H1 (cell line): ENCODE data around the gene EEF2K. TPM values are rescaled to one million over a fixed set of nuclear protein-coding genes. Genes with fewer than 3 reads are reported as not detected.
A peak's percentile ranks its signal among the peaks of the same experiment; 100 is the strongest.

Experiments
- CTCF ChIA-PET: fragments of 300-600 bp; sonication (Branson Sonifier 250); formaldehyde crosslinking; loops from one replicate; lab custom pipeline; 2021; ENCODE audit not compliant: partially characterized antibody; lab: Charles Lee
- POLR2A ChIA-PET: fragments of 300-600 bp; sonication (Branson Sonifier 250); formaldehyde crosslinking; loops from one replicate; lab custom pipeline; 2021; ENCODE audit warnings: inconsistent platforms; ENCODE audit not compliant: partially characterized antibody; lab: Charles Lee
- DNase-seq, 2 experiments: peaks; one replicate each; pipeline versions ENCODE4 v3.0.0 to v3.0.0-alpha.2; 2010 to 2022; ENCODE audit warnings: low spot score in 2 of 2, low read depth in 1 of 2, mixed read lengths in 1 of 2
- FAIRE-seq: peaks from 2 replicates; lab custom pipeline; 2011; peaks lifted over from hg19 to GRCh38; lab: Jason Lieb, UNC
- H2AFZ ChIP-seq: 2 replicates; pipeline ENCODE4 v1.8.1; 2012; ENCODE audit warnings: low read length, inconsistent platforms
- H2AK5ac ChIP-seq: 2 replicates; pipeline ENCODE4 v1.6.1; 2013; ENCODE audit warnings: low read depth, low read length
- H2BK120ac ChIP-seq: replicated peaks from 2 replicates; pipeline ENCODE3; 2013; ENCODE audit warnings: low read depth, low read length, inconsistent platforms
- H2BK12ac ChIP-seq: 2 replicates; pipeline ENCODE4 v1.6.1; 2013; ENCODE audit warnings: low read depth, low read length
- H2BK15ac ChIP-seq: 2 replicates; pipeline ENCODE4 v1.6.1; 2013; ENCODE audit warnings: low read length
- H2BK20ac ChIP-seq: 2 replicates; pipeline ENCODE4 v1.6.1; 2013; ENCODE audit warnings: low read length
- H2BK5ac ChIP-seq: 2 replicates; pipeline ENCODE4 v1.6.1; 2013; ENCODE audit warnings: low read depth, low read length
- H3K14ac ChIP-seq: 2 replicates; pipeline ENCODE4 v1.6.1; 2013; ENCODE audit warnings: inconsistent platforms; ENCODE audit not compliant: insufficient read length
- H3K18ac ChIP-seq: 2 replicates; pipeline ENCODE4 v1.6.1; 2013; ENCODE audit warnings: low read length; ENCODE audit errors: extremely low read depth
- H3K23ac ChIP-seq: 2 replicates; pipeline ENCODE4 v1.6.1; 2013; ENCODE audit warnings: inconsistent platforms; ENCODE audit not compliant: insufficient read length
- H3K23me2 ChIP-seq: 2 replicates; pipeline ENCODE4 v1.6.1; 2013; ENCODE audit warnings: low read depth, low read length
- H3K27ac ChIP-seq: 2 replicates; pipeline ENCODE4 v1.6.1; 2011; ENCODE audit warnings: low read depth, low read length, inconsistent platforms
- H3K27me3 ChIP-seq, 4 experiments: replicated peaks in 1 of 4; 1 replicate in 1 of 4; 2 replicates in 3 of 4; pipeline versions ENCODE4 v1.6.1 to v1.8.1; 2011 to 2013; ENCODE audit warnings: low read length in 3 of 4, mild to moderate bottlenecking in 3 of 4, inconsistent platforms in 2 of 4, mixed read lengths in 2 of 4, moderate library complexity in 1 of 4; ENCODE audit not compliant: control insufficient read depth in 3 of 4, insufficient read depth in 3 of 4; ENCODE audit errors: extremely low read depth in 1 of 4
- H3K36me3 ChIP-seq, 4 experiments: 2 replicates each; pipeline versions ENCODE4 v1.6.1 to v1.8.1; 2011 to 2013; ENCODE audit warnings: mild to moderate bottlenecking in 4 of 4, low read length in 3 of 4, moderate library complexity in 2 of 4, control low read depth in 1 of 4, inconsistent platforms in 1 of 4; ENCODE audit not compliant: insufficient read depth in 4 of 4, control insufficient read depth in 2 of 4
- H3K4ac ChIP-seq: replicated peaks from 2 replicates; pipeline ENCODE3; 2013; ENCODE audit warnings: low read length, low read depth, mixed read lengths, inconsistent platforms; ENCODE audit not compliant: insufficient read length
- H3K4me1 ChIP-seq, 4 experiments: replicated peaks in 1 of 4; 1 replicate in 1 of 4; 2 replicates in 3 of 4; pipeline versions ENCODE4 v1.6.1 to v1.8.1; 2011 to 2013; ENCODE audit warnings: low read length in 3 of 4, inconsistent platforms in 2 of 4, mixed read lengths in 1 of 4; ENCODE audit not compliant: insufficient read depth in 4 of 4, control insufficient read depth in 3 of 4
- H3K4me2 ChIP-seq, 2 experiments: 2 replicates each; pipeline versions ENCODE4 v1.6.1 to v1.8.1; 2011 to 2013; ENCODE audit warnings: low read depth in 2 of 2, low read length in 2 of 2, control low read depth in 1 of 2, inconsistent platforms in 1 of 2, mild to moderate bottlenecking in 1 of 2; ENCODE audit not compliant: insufficient read depth in 1 of 2
- H3K4me3 ChIP-seq, 4 experiments: fragments of 200-600, 300-600 bp in 1 of 4; sonication (generic), shearing (Covaris generic), sonication (Bioruptor Twin) in 1 of 4; 2 replicates each; pipeline versions ENCODE4 v1.5.1 to v1.8.1; 2011 to 2016; ENCODE audit warnings: low read length in 4 of 4, low read depth in 3 of 4, control low read depth in 2 of 4, inconsistent platforms in 2 of 4, mild to moderate bottlenecking in 2 of 4, mixed read lengths in 1 of 4, moderate library complexity in 1 of 4; ENCODE audit not compliant: insufficient read depth in 2 of 4; ENCODE audit errors: extremely low read depth in 1 of 4
- H3K56ac ChIP-seq: replicated peaks from 2 replicates; pipeline ENCODE3; 2013; ENCODE audit warnings: low read depth, mild to moderate bottlenecking, mixed read lengths, low read length, inconsistent platforms; ENCODE audit not compliant: insufficient read length
- H3K79me1 ChIP-seq: 2 replicates; pipeline ENCODE4 v1.6.1; 2013; ENCODE audit warnings: low read depth, low read length, control low read depth
- H3K79me2 ChIP-seq, 2 experiments: 2 replicates each; pipeline versions ENCODE4 v1.6.1 to v1.8.1; 2012 to 2013; ENCODE audit warnings: low read length in 2 of 2, mild to moderate bottlenecking in 2 of 2, inconsistent platforms in 1 of 2; ENCODE audit not compliant: insufficient read depth in 2 of 2, control insufficient read depth in 1 of 2
- H3K9ac ChIP-seq, 4 experiments: replicated peaks in 1 of 4; 1 replicate in 1 of 4; 2 replicates in 3 of 4; pipeline versions ENCODE4 v1.6.1 to v1.8.1; 2011 to 2013; ENCODE audit warnings: low read depth in 3 of 4, low read length in 3 of 4, control low read depth in 2 of 4, mild to moderate bottlenecking in 2 of 4, moderate library complexity in 2 of 4, inconsistent platforms in 1 of 4; ENCODE audit errors: extremely low read depth in 1 of 4
- H3K9me3 ChIP-seq, 2 experiments: 2 replicates each; pipeline versions ENCODE4 v1.6.1 to v1.8.1; 2012 to 2013; ENCODE audit warnings: mild to moderate bottlenecking in 2 of 2, moderate library complexity in 2 of 2, control low read depth in 1 of 2, inconsistent platforms in 1 of 2, low read depth in 1 of 2, low read length in 1 of 2, mixed read lengths in 1 of 2; ENCODE audit not compliant: insufficient read depth in 2 of 2
- H4K20me1 ChIP-seq, 2 experiments: replicated peaks in 1 of 2; 2 replicates each; pipeline versions ENCODE3 to v1.8.1; 2011 to 2013; ENCODE audit warnings: inconsistent platforms in 2 of 2, low read length in 2 of 2, mild to moderate bottlenecking in 1 of 2; ENCODE audit not compliant: insufficient read depth in 2 of 2, control insufficient read depth in 1 of 2
- H4K5ac ChIP-seq: 2 replicates; pipeline ENCODE4 v1.6.1; 2013; ENCODE audit warnings: low read length, low read depth, mixed read lengths, inconsistent platforms; ENCODE audit not compliant: insufficient read length
- H4K8ac ChIP-seq: 2 replicates; pipeline ENCODE4 v1.8.0; 2013; ENCODE audit warnings: mild to moderate bottlenecking, moderate library complexity, low read length, inconsistent platforms; ENCODE audit not compliant: insufficient read depth; ENCODE audit errors: extremely low read depth
- H4K91ac ChIP-seq: replicated peaks from 2 replicates; pipeline ENCODE3; 2013; ENCODE audit warnings: low read length, mixed read lengths, inconsistent platforms; ENCODE audit not compliant: insufficient read length
- EGR1 ChIP-seq: IDR thresholded peaks from 2 replicates; pipeline ENCODE4 v1.6.1; 2011; ENCODE audit warnings: low read depth, low read length, borderline replicate concordance
- GTF2F1 ChIP-seq: IDR thresholded peaks from 2 replicates; pipeline ENCODE4 v1.6.1; 2012; ENCODE audit warnings: low read depth, low read length, improper control_type of control experiment, borderline replicate concordance
- MAFK ChIP-seq: IDR thresholded peaks from 2 replicates; pipeline ENCODE4 v1.6.1; 2012; ENCODE audit warnings: low read depth, mild to moderate bottlenecking, improper control_type of control experiment, low read length
- MAX ChIP-seq: IDR thresholded peaks from 2 replicates; pipeline ENCODE4 v1.6.1; 2012; ENCODE audit warnings: inconsistent platforms
- WGBS, 2 experiments: shearing (Covaris generic) in 1 of 2; methylation state at CpG; one replicate each; pipeline versions ENCODE4 v1.1.6 to v1.1.7; 2013 to 2015; ENCODE audit warnings: low lambda C conversion rate in 2 of 2, mixed read lengths in 2 of 2, inconsistent platforms in 1 of 2, low coverage in 1 of 2, missing lambda C conversion rate in 1 of 2; ENCODE audit not compliant: insufficient replicate concordance in 2 of 2, insufficient coverage in 1 of 2, insufficient read length in 1 of 2; ENCODE audit errors: extremely low coverage in 1 of 2, missing lambda C conversion rate in 1 of 2; 5-methylcytosine and 5-hydroxymethylcytosine counted together
- polyA plus RNA-seq, 7 experiments: library from polyadenylated mRNA; depleted of rRNA in 3 of 7; stranded (reverse) in 5 of 7; unstranded in 2 of 7; fragments of >200 nt in 5 of 7; fragments of 200-250 nt in 2 of 7; gene quantifications; 1 replicate in 5 of 7; 2 replicates in 1 of 7; 4 replicates in 1 of 7; pipeline versions ENCODE4 v1.2.1 to v1.2.3, GENCODE V29; 2011 to 2013; ENCODE audit warnings: missing spikeins in 2 of 7, mixed read lengths in 2 of 7
- total RNA-seq: library from RNA; stranded (reverse); fragmentation: NEBNext Ultra II Directional; extraction: Animal tissue kit (Norgen Biotek cat#: 25700); gene quantifications from 2 replicates; pipeline ENCODE4 v1.2.1, GENCODE V29; 2021

The EEF2K gene
- total and polyA plus RNA-seq, 2 of the 8 experiments (the other 6 are each of a cell fraction or from before 2014, with no cell fraction given): 14.9 to 30.2 TPM

GRCh38 chr16:22233037-22233372, 26.9 kb downstream of the EEF2K start:
- no peak overlapping the region for H2AK5ac ChIP-seq
- no peak overlapping the region for H3K18ac ChIP-seq
- no peak overlapping the region for H3K4me2 ChIP-seq
- ChIA-PET POLR2A (no interaction called here), CTCF (interaction anchor here (1.6 kb wide), 1 partner anchor 25 kb away, joined by 4 read pairs; no protein-coding TSS in a partner anchor)
- no peak overlapping the region for H3K14ac ChIP-seq
- no peaks in the 10 kb centered on the region for H3K9me3 ChIP-seq
- no peak overlapping the region for H3K9ac ChIP-seq
- peak overlapping the region; percentile 7; the same call in 1 of the 2 replicates for H3K27ac ChIP-seq
- H4K5ac ChIP-seq: no peak overlapping the region
- TF ChIP-seq EGR1 (no peak), MAFK (no peak), GTF2F1 (no peak), MAX (no peak)
- no peak overlapping the region for H2BK20ac ChIP-seq
- H3K4me1 ChIP-seq: no peaks in the 10 kb centered on the region
- DNase-seq (no peak), FAIRE-seq (no peak)
- no peak overlapping the region for H3K23ac ChIP-seq
- no peak overlapping the region for H4K91ac ChIP-seq
- 92% methylated on average over 6 of the region's 6 CpGs; no CpG with 5 or more reads in 1 of the 2 experiments for WGBS, 2 experiments
- no peaks in the 10 kb centered on the region for H4K20me1 ChIP-seq
- no peaks in the 10 kb centered on the region for H3K23me2 ChIP-seq
- H3K4me3 ChIP-seq: no peak overlapping the region
- H2BK5ac ChIP-seq: no peak overlapping the region
- H3K4ac ChIP-seq: no peak overlapping the region
- H2BK15ac ChIP-seq: no peak overlapping the region
- peaks cover 0 to 3% (median 1%) of the 10 kb centered on the region in 4 experiments; a peak in 3 of 8 replicates for H3K36me3 ChIP-seq
- H3K27me3 ChIP-seq: no peaks in the 10 kb centered on the region
- H3K79me2 ChIP-seq: no peaks in the 10 kb centered on the region
- no peak overlapping the region for H4K8ac ChIP-seq
- H3K79me1 ChIP-seq: no peaks in the 10 kb centered on the region
- no peak overlapping the region for H2BK120ac ChIP-seq
- no peak overlapping the region for H2AFZ ChIP-seq
- H3K56ac ChIP-seq: no peak overlapping the region
- H2BK12ac ChIP-seq: no peak overlapping the region
